HG03342 (cell line): ENCODE results near the gene NUP205.
A peak's percentile ranks its signal among the peaks of the same experiment; 100 is the strongest.

Experiments used
- ATAC-seq: cut with Tn5 transposase; IDR thresholded peaks from one replicate; pipeline ENCODE4 v1.9.1; 2021; ENCODE audit warnings: mild to moderate bottlenecking, moderate library complexity; ENCODE audit not compliant: unreplicated experiment

The NUP205 gene, protein sequence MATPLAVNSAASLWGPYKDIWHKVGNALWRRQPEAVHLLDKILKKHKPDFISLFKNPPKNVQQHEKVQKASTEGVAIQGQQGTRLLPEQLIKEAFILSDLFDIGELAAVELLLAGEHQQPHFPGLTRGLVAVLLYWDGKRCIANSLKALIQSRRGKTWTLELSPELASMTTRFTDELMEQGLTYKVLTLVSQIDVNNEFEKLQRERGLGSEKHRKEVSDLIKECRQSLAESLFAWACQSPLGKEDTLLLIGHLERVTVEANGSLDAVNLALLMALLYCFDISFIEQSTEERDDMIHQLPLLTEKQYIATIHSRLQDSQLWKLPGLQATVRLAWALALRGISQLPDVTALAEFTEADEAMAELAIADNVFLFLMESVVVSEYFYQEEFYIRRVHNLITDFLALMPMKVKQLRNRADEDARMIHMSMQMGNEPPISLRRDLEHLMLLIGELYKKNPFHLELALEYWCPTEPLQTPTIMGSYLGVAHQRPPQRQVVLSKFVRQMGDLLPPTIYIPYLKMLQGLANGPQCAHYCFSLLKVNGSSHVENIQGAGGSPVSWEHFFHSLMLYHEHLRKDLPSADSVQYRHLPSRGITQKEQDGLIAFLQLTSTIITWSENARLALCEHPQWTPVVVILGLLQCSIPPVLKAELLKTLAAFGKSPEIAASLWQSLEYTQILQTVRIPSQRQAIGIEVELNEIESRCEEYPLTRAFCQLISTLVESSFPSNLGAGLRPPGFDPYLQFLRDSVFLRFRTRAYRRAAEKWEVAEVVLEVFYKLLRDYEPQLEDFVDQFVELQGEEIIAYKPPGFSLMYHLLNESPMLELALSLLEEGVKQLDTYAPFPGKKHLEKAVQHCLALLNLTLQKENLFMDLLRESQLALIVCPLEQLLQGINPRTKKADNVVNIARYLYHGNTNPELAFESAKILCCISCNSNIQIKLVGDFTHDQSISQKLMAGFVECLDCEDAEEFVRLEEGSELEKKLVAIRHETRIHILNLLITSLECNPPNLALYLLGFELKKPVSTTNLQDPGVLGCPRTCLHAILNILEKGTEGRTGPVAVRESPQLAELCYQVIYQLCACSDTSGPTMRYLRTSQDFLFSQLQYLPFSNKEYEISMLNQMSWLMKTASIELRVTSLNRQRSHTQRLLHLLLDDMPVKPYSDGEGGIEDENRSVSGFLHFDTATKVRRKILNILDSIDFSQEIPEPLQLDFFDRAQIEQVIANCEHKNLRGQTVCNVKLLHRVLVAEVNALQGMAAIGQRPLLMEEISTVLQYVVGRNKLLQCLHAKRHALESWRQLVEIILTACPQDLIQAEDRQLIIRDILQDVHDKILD (N-terminal part only)

GRCh38 chr7:135557455-135558336 lies at the start of gene NUP205:
TSS of gene NUP205 (plus strand) at chr7:135557917. CDS start at chr7:135557945, 28 bp downstream.
- peak; percentile 58 for ATAC-seq

GRCh38 chr7:135508883-135509588 lies 48.7 kb upstream of the NUP205 start:
- peak; percentile 29 for ATAC-seq

GRCh38 chr7:135509589-135509838 lies 48.2 kb upstream of the NUP205 start:
- no peak for ATAC-seq

DNA sequence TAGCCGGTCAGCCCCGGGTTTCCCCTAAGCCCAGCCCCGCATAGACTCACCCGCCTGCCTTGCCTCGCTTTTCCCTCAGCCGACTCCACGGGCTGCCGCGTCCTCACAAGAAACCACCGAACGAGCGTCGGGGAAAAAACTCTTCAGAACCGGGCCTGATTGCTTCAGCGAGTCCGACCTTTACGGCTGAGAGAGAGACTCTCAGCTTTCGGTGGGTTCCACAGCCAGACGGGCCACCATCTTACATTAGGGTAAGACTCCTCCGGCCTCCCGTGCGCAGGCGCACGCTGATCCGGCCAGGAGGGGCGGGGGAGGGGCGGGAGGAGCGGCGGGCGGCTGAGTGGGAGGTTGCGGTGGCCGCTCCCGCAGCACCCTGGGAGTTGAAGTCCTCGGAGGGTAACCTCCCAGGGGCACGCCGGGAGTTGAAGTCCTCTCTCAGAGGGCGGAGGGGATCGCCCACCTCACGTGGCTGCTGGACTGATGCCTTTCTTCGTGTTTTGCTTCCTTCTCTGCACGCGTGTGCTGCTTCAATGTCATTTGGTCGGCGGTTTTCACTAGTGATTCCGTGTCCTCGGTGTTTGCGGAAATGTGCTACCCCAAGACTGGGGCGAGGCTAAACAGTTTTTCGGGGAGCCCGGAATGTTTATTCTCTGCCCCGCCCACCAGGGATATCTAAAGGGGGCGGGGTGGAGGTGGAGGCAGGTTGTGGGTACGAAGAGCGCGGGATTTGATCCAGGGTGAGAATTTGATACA lies 47.7 kb upstream of the NUP205 start, which contains the start of gene CNOT4:
TSS of gene CNOT4 (minus strand) at position 264 of the 753 bp plus-strand sequence. CDS start 71,771 bp downstream, outside the sequence.
- peak; percentile 96 for ATAC-seq

- ATAC-seq, result no peak
These were observed 47.0 kb upstream of the NUP205 start for GRCh38 chr7:135510592-135511183.

- ATAC-seq, result peak; percentile 39
These were observed 45.4 kb upstream of the NUP205 start for GRCh38 chr7:135512135-135512887.

DNA sequence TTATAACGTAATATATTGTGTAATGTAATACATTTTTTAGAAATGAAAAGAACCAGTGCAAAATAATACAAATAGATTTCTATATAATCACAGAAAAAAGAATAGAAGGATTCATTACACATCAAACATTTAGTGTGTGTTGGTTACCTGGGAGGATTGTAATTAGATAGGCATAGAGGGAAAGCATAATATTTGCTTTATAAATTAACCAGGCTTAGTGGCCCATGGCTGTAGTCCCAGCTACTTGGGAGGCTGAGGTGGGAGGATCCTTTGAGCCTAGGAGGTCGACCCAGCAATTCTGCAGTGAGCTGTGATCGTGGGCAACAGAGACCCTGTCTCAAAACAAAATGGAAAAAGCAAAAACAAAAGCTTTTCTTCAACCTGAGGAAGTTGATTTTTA lies 42.9 kb upstream of the NUP205 start:
- no peak for ATAC-seq

DNA sequence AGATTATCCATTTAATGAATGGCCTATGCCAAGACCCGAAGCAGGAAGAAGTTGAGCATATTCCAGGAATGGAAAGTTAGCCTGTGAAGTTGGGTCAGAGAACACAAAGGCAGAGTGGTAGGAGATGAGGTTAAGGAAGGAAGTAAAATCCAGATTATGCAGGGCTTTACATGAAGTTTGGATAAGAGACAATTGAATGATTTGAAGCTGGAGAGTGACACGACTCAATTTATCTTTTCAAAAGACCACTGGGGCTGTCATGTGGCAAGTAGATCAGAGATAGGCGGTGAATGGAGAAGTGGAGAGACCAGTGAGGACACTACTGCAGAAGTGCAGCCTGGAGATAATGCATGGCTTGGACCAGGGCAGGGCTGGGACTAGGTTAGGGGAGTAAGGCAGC lies 40.7 kb upstream of the NUP205 start:
- ATAC-seq, result no peak

DNA sequence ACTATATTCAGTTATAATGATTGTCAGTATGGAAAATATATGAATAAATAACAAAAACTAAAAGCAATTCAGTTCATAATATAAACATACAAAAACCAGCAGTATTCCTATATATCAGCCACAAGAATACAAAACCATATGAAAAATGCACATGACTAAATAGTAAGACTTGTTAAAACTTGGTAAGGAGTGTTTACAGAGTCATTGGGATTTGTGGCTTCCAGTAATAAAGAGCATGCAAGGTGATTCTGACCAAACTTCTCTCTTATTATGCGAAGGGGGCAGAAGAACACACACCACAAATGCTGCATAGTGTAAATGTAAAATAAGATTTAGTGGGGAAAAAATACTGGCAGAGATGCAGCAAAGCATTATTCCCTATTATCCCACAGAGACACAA lies 39.0 kb upstream of the NUP205 start:
- ATAC-seq, result no peak

DNA sequence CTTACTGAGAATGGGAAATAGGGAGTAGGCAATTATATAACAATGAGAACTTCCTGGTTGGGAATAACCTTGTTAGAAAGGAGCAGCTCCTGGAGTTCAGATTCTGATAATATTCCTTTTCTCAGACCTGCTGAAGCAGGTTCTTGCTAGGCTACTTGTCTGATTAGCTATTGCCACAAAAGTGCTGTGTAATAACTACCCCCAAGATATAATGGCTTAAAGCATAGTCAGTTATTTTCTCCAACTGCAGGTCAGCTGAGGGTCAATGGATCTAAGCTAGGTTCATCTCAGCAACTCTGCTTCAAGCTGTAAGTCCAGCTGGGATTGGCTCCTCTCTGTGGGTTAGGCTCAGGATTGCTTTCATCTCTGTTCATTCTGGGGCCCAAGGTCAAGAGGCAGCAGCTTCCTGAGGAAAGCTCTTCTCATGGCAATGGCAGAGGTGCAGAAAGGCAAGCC lies 38.5 kb upstream of the NUP205 start:
- ATAC-seq, result no peak

GRCh38 chr7:135519871-135520270 lies 37.8 kb upstream of the NUP205 start:
- no peak for ATAC-seq

GRCh38 chr7:135522509-135522908 lies 35.2 kb upstream of the NUP205 start:
- ATAC-seq, result no peak

GRCh38 chr7:135523146-135523545 lies 34.6 kb upstream of the NUP205 start:
- ATAC-seq, result no peak

DNA sequence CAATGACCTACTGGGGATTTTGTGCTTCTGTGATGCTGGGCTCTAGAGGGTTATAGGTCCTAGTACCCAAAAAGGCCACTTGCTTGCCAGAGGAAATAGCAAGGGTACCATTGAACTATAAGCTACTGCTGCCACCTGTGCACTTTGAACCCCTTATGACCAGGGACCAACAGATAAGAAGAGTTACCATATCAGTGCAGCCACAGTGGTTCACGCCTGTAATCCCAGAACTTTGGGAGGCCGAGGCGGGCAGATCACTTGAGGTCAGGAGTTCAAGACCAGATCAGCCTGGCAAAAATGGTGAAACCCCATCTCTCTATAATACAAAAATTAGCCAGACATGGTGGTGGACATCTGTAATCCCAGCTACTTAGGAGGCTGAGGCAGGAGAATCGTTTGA lies 32.3 kb upstream of the NUP205 start:
- ATAC-seq, result no peak

DNA sequence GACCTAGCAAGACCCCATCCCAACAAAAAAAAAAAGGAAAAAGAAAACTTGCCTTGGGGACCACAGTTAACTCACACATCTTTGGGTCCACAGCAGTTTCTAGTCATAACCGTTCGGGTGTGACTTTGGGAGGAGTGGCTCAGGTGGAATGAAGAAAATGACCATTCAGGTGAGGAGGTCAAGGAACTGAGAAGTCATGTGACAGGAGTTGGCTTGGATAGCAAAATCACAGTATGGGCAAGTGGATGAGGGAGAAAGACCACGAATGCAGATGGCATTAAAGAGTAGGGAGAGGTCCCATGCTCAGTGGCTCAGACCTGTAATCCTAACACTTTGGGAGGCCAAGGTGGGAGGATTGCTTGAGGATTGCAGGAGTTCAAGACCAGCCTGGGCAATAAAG lies 30.7 kb upstream of the NUP205 start:
- ATAC-seq, result no peak

- no peak for ATAC-seq
These were observed 21.6 kb upstream of the NUP205 start for GRCh38 chr7:135536150-135536549.

DNA sequence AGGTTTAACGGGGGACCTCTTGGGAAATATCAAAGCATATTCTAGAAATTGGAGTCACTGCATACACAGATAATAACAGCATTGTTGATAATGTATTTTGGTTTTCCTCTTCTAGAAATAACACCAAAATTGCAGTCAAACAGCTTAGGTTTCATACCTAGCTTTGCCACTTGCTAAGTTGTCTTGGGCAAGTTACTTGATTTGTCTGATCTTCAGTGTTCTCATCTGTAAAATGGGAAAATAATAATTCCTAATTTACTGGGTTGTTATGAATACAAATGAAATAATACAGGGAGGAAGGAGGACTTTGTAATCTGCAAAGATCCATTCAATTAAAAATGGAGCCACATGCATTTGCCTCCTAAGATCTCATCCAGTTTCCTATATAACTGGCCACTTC lies 20.3 kb upstream of the NUP205 start:
- no peak for ATAC-seq

- ATAC-seq, result no peak
These were observed 19.8 kb upstream of the NUP205 start for GRCh38 chr7:135537905-135538304.
